Neural cell (in vitro differentiated cells): ENCODE data around the gene TGIF2.

Experiments used
- CTCF ChIP-seq: fragments of 450-650 bp; IDR thresholded peaks from 2 replicates; pipeline ENCODE4 v1.5.1; 2014; ENCODE audit warnings: antibody characterized with exemption, mild to moderate bottlenecking, moderate library complexity; ENCODE audit not compliant: poor library complexity, severe bottlenecking
- EZH2 ChIP-seq: fragments of 200-600, 300-800 bp; shearing (Covaris generic), sonication (generic); IDR thresholded peaks from 2 replicates; pipeline ENCODE4 v1.6.1; 2014; ENCODE audit warnings: antibody characterized with exemption, low read length, borderline replicate concordance, mild to moderate bottlenecking; ENCODE audit not compliant: insufficient read depth, poor library complexity, severe bottlenecking
- RAD21 ChIP-seq: fragments of 450-650 bp; conservative IDR thresholded peaks from 2 replicates; pipeline ENCODE4 v1.6.1; 2014; ENCODE audit warnings: antibody characterized with exemption, mild to moderate bottlenecking, moderate library complexity
- SMC3 ChIP-seq: fragments of 450-650 bp; conservative IDR thresholded peaks from 2 replicates; pipeline ENCODE4 v1.6.1; 2014; ENCODE audit warnings: antibody characterized with exemption, mild to moderate bottlenecking, moderate library complexity; ENCODE audit not compliant: poor library complexity
- TAF1 ChIP-seq: IDR thresholded peaks from 2 replicates; pipeline ENCODE4 v1.6.1; 2012; ENCODE audit warnings: low read depth

- no peak for TF ChIP-seq CTCF
- no peak for TF ChIP-seq EZH2
- TF ChIP-seq TAF1: no peak
- no peak for TF ChIP-seq SMC3
- TF ChIP-seq RAD21: no peak
These were observed 50.0 kb downstream of the TGIF2 start for GRCh38 chr20:36623444-36623843.
